GM19035 (cell line): ENCODE results near the gene ADGRG4.

Experiments used
- ATAC-seq: cut with Tn5 transposase; IDR thresholded peaks from one replicate; pipeline ENCODE4 v1.9.1; 2021; ENCODE audit not compliant: unreplicated experiment

Gene ADGRG4

GRCh38 chrX:136292656-136293055 lies 8.1 kb upstream of the ADGRG4 start:
- ATAC-seq = no peak

- ATAC-seq = no peak
Measured at GRCh38 chrX:136295380-136295779, 5.4 kb upstream of the ADGRG4 start.

- no peak for ATAC-seq
Measured at GRCh38 chrX:136303041-136303440, 2.3 kb downstream of the ADGRG4 start.

GRCh38 chrX:136304493-136304892 lies 3.7 kb downstream of the ADGRG4 start:
- no peak for ATAC-seq

GRCh38 chrX:136306182-136306581 lies 5.4 kb downstream of the ADGRG4 start:
- ATAC-seq = no peak

- ATAC-seq = no peak
Measured at GRCh38 chrX:136307471-136307870, 6.7 kb downstream of the ADGRG4 start.

GRCh38 chrX:136310411-136310810 lies 9.6 kb downstream of the ADGRG4 start:
- no peak for ATAC-seq

- ATAC-seq = no peak
Measured at GRCh38 chrX:136318156-136318555, 17.4 kb downstream of the ADGRG4 start.

- ATAC-seq = no peak
Measured at GRCh38 chrX:136318895-136319597, 18.3 kb downstream of the ADGRG4 start.

- ATAC-seq = no peak
Measured at GRCh38 chrX:136319600-136319999, 18.8 kb downstream of the ADGRG4 start.

GRCh38 chrX:136321532-136321931 lies 20.8 kb downstream of the ADGRG4 start:
- ATAC-seq = no peak

GRCh38 chrX:136322064-136322463 lies 21.3 kb downstream of the ADGRG4 start:
- no peak for ATAC-seq

GRCh38 chrX:136325377-136325776 lies 24.6 kb downstream of the ADGRG4 start:
- ATAC-seq = no peak

- no peak for ATAC-seq
Measured at GRCh38 chrX:136328933-136329332, 28.2 kb downstream of the ADGRG4 start.

- no peak for ATAC-seq
Measured at GRCh38 chrX:136336623-136337022, 35.9 kb downstream of the ADGRG4 start.

GRCh38 chrX:136339702-136340101 lies 38.9 kb downstream of the ADGRG4 start:
- ATAC-seq = no peak

- no peak for ATAC-seq
Measured at GRCh38 chrX:136344320-136344719, 43.6 kb downstream of the ADGRG4 start.

GRCh38 chrX:136346506-136346905 lies 45.7 kb downstream of the ADGRG4 start:
- no peak for ATAC-seq

GRCh38 chrX:136347706-136348105 lies 46.9 kb downstream of the ADGRG4 start:
- ATAC-seq = no peak

- no peak for ATAC-seq
Measured at GRCh38 chrX:136353526-136354093, 52.8 kb downstream of the ADGRG4 start.

GRCh38 chrX:136354201-136354600 lies 53.4 kb downstream of the ADGRG4 start:
- no peak for ATAC-seq

GRCh38 chrX:136369377-136369776 lies 68.6 kb downstream of the ADGRG4 start:
- no peak for ATAC-seq

GRCh38 chrX:136376713-136377112 lies 76.0 kb downstream of the ADGRG4 start:
- ATAC-seq = no peak
